ENCODE measurements around the gene SIAH1.

Gene SIAH1, protein sequence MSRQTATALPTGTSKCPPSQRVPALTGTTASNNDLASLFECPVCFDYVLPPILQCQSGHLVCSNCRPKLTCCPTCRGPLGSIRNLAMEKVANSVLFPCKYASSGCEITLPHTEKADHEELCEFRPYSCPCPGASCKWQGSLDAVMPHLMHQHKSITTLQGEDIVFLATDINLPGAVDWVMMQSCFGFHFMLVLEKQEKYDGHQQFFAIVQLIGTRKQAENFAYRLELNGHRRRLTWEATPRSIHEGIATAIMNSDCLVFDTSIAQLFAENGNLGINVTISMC

DNA sequence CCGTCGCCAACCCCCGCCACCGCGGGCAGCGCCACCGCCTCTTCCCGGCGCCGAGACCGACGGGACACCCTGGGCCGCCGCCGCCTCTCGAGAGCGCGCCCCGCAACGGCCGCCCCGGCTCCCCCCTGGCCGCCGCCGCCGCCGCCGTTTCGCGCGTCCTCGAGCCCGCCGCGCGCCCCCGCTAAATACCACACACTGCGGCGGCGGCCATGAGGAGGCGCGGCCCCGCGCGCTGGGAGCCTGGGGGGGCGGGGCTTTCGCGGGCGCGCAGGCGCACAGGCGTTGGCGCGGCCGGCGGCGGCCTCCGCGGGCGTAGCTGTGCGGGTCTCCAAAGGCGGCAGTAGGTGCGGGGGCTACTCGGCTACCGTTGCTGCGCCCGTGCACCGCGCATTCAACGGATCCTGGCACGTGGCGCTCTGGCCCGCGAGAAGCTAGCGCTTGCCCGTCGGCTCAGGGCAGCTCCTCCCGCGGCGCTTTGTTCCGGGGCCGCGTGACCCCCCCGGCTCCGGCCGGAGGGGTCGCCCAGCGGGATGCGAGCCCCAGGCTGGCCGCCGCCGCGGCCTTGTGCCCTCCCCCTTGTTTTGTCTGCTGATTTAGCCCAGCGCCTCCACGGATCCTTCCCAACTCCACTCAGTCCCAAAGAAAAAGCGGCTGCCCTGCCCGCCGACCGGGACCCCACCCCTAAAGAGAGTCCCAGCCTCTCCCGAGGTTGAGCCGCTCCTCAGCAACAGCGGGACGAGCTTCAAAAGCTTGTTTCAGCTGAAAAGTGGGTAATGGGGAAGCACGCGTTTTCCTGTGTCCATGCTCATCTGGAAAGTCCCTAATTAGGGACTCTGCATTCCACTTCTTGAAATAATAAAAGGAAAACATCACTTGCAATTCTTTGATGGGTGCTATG is at the start of gene SIAH1:
Gene SIAH1, minus strand, starts transcription at position 161 of the 898 bp plus-strand sequence. CDS start 22,985 bp downstream, outside the sequence.
- DNase-seq (ENCODE audit: low read depth): peak; percentile 57
- peak within 1 kb of the TSS; percentile 85 for H3K4me3 ChIP-seq (ENCODE audit: control insufficient read depth, low read depth, low read length)
- TF ChIP-seq, protein P1, sequence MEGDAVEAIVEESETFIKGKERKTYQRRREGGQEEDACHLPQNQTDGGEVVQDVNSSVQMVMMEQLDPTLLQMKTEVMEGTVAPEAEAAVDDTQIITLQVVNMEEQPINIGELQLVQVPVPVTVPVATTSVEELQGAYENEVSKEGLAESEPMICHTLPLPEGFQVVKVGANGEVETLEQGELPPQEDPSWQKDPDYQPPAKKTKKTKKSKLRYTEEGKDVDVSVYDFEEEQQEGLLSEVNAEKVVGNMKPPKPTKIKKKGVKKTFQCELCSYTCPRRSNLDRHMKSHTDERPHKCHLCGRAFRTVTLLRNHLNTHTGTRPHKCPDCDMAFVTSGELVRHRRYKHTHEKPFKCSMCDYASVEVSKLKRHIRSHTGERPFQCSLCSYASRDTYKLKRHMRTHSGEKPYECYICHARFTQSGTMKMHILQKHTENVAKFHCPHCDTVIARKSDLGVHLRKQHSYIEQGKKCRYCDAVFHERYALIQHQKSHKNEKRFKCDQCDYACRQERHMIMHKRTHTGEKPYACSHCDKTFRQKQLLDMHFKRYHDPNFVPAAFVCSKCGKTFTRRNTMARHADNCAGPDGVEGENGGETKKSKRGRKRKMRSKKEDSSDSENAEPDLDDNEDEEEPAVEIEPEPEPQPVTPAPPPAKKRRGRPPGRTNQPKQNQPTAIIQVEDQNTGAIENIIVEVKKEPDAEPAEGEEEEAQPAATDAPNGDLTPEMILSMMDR (conservative IDR thresholded peaks at IDR 0.05; ENCODE audit: control insufficient read depth, insufficient read depth, low read depth, low read length): no peak

DNA sequence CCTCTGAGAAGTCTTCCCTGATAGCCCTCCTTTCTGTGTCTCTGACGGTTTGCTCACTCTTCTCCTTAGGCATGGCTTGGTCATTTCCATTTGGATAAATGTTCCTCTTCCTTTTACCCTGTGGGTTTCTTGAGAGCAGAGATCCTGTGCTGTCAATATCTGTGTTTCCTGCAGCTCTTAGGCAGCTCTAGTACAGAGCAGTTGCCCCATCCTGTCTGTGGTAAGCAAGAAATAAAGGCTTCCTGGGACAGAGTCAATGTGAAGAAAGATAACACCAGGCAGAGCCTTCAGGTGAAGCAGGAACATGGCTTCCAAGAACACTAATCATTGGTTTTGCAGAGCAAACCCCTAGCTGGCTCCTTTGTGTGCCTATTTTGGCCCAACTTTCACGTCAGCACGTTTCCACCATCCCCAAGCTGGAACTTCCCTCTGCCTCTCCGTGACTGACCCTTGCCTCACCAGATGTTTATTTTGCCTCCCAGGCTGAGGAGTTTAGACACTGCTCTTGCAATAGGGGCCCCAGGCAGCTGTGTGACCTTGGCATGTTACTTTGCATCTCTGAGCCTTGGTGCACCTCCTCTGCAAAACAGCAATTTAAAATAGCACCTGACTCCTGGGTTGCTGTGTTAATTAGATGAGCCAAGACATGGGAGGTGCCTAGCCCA is 49.6 kb upstream of the SIAH1 start:
- H3K4me3 ChIP-seq (ENCODE audit: control insufficient read depth, low read depth, low read length): no peak overlapping the region
- TF ChIP-seq, protein P1 (conservative IDR thresholded peaks at IDR 0.05; ENCODE audit: control insufficient read depth, insufficient read depth, low read depth, low read length): no peak
- peak; percentile 79 for DNase-seq (ENCODE audit: low read depth)

DNA sequence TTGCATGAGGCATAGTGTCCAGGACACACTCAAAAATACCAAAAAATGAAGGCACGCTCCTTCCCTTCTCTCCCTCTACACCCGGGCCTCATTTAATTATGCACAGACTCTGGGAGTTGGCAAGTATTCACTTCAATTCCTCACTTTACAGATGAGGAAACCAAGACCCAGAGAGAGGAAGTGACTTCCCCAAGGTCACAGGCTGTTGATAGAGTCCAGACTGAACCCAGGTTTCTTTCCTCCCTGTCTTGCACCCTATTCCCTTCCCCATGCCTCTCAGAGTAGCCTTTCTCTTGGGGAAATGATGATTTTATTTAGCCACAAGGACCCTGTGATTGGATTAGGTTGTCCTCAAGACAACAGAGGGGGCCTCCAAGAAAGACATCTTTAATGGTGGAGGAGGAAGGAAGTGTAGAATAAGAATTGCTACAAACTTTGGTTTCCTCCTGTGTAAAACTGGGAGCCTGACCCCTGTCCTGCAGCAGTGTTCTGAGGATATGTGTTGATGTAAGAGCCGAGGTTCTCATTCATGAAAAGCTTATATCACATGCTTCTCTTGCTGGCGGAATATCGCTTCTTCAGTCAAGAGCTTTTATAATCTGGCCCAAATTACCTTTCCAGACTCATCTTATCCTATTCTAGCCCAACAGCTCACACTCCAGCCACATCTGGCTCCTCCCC is 48.8 kb upstream of the SIAH1 start:
- DNase-seq (ENCODE audit: low read depth): no peak
- no peak overlapping the region for H3K4me3 ChIP-seq (ENCODE audit: control insufficient read depth, low read depth, low read length)
- TF ChIP-seq, protein P1 (conservative IDR thresholded peaks at IDR 0.05; ENCODE audit: control insufficient read depth, insufficient read depth, low read depth, low read length): no peak

DNA sequence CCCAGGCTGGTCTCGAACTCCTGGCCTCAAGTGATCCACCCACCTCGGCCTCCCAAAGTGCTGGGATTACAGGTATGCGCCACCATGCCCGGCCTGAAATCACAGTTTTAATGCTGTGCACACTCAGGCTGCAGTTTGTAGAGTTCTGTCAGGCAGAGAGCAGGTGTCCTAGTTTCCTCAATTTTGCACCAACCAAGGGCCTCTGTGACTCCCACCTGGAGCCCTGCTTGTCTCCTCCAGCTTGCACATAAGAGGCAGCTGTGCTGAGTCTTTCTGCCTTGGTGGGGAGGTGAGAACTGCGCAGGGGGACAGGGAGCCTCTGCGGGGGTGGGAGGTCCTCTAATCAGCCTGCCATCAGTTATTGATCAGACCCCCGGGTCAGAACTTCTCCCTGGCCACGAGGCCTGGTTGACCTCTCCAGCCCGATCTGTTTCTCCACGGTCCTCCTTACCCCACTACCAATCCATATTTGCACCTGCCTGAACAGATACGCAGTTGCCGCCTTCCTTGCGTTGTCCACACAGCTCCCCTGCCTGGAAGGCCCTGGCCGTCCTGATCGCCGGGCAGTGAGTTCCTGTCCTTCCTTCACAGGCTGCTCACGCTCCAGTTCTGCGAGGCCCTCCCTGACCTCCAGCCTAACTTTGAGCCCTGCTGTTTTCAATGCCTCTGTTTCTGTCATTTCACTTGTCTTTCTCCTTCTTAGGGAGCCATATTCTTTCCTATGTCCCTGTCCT is 48.1 kb upstream of the SIAH1 start:
- no peak overlapping the region for H3K4me3 ChIP-seq (ENCODE audit: control insufficient read depth, low read depth, low read length)
- no peak for DNase-seq (ENCODE audit: low read depth)
- TF ChIP-seq, protein P1 (conservative IDR thresholded peaks at IDR 0.05; ENCODE audit: control insufficient read depth, insufficient read depth, low read depth, low read length): no peak

DNA sequence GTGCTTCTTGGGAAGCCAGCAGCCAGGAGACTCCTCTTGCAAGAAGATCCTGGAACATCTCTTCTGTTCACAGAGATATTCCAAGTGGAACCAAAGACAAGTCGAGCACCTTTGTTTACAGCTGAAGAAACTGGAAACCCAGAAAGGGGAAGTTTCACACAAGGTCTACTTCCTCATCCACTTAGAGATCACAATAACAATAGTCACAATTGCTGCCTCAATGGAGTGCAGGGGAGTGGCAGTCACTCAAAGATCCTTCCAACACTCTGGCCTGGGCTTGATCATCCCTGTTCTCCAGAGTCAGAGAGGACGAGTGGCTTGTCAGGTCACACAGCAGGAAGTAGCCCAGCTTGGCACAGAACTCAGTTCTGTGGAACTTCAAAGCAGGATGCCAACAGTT is 46.9 kb upstream of the SIAH1 start:
- H3K4me3 ChIP-seq (ENCODE audit: control insufficient read depth, low read depth, low read length): no peak overlapping the region
- TF ChIP-seq, protein P1 (conservative IDR thresholded peaks at IDR 0.05; ENCODE audit: control insufficient read depth, insufficient read depth, low read depth, low read length): no peak
- DNase-seq (ENCODE audit: low read depth): no peak

Data from fibroblast of mammary gland (primary cell).